VCaP (cell line): ENCODE data around the gene KRT84.

Source experiments
- H3K27ac ChIP-seq: fragments of 450-650 bp; 2 replicates; pipeline ENCODE4 v1.5.1; 2017
- TF ChIP-seq, protein P1 (sequence below): fragments of 450-650 bp; conservative IDR thresholded peaks from 2 replicates; pipeline ENCODE4 v1.5.1; 2017; ENCODE audit warnings: mild to moderate bottlenecking, moderate library complexity

The KRT84 gene

DNA sequence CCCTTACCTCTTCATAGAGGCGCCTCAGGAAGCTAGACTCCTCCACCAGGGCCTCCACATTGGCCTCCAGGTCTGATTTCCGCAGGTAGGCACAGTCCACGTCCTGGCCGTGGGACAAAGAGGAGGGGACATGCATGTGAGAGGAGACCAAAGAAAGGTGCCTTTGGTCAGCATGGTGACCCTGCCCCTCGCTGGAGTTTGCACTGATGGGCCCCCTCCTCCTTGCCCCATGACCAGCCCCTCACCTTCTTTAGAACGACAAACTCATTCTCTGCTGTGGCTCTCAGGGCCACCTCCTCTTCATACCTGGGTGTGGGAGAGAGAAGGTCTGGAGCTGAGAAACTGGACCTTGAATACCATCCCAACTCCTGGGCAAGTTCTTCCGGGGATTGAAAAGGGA, 21.4 kb downstream of the KRT84 start:
- TF ChIP-seq, protein P1, sequence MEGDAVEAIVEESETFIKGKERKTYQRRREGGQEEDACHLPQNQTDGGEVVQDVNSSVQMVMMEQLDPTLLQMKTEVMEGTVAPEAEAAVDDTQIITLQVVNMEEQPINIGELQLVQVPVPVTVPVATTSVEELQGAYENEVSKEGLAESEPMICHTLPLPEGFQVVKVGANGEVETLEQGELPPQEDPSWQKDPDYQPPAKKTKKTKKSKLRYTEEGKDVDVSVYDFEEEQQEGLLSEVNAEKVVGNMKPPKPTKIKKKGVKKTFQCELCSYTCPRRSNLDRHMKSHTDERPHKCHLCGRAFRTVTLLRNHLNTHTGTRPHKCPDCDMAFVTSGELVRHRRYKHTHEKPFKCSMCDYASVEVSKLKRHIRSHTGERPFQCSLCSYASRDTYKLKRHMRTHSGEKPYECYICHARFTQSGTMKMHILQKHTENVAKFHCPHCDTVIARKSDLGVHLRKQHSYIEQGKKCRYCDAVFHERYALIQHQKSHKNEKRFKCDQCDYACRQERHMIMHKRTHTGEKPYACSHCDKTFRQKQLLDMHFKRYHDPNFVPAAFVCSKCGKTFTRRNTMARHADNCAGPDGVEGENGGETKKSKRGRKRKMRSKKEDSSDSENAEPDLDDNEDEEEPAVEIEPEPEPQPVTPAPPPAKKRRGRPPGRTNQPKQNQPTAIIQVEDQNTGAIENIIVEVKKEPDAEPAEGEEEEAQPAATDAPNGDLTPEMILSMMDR = no peak
- H3K27ac ChIP-seq = no peak overlapping the region

DNA sequence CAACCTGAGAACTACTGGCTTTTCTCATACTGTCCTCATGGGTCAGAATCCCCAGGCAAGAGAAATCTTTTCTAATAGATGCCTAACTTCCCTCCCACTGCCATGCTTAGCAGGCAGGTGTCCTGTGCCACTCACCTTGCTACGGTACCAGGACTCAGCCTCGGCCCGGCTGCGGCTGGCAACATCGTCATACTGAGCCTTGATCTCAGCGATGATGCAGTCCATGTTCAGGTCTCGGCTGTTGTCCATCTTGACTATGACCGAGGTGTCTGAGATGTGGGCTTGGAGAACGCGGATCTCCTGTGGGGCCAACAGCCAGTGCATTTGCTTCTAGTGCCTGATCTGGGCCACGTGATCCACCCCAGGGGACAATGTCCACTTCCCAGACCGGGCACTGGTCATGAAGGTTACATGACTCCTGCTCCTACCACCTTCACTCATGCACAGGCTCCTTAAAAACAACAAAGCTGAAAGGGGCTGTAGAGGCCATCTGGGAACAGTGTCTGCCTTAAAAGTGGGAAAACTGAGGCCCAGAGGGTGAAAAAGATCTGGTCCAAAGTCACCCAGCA, 22.3 kb downstream of the KRT84 start:
- no peak overlapping the region for H3K27ac ChIP-seq
- TF ChIP-seq, protein P1 = no peak

DNA sequence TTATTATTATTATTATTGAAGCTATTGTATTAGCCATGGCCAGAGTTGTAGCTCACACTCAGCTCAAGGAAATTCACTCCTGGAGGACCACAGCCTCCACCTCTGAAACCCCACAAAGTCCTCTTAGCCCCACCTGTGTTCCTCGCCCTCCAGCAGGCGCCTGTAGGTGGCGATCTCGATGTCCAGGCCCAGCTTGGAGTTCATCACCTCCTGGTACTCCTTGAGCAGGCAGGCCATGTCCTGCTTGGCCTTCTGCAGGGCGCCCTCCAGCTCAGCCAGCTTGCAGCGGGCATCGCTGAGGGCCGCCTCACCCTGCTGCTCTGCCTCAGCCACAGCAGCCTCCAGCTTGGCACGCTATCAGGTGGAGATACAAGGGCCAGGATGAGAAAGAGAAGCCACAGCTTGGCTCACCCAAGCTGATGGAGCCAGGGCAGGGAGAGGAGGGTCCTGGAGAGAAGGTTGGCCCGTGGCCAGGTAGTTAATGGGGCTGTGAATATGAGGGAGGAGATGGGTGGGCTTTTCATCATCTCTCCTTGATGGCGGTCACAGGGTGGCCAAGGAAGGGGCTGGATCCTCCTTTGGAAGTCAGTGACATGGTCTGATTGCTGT, 23.2 kb downstream of the KRT84 start:
- TF ChIP-seq, protein P1 = peak; percentile 19; the same call in 1 of the 2 replicates
- no peak overlapping the region for H3K27ac ChIP-seq

DNA sequence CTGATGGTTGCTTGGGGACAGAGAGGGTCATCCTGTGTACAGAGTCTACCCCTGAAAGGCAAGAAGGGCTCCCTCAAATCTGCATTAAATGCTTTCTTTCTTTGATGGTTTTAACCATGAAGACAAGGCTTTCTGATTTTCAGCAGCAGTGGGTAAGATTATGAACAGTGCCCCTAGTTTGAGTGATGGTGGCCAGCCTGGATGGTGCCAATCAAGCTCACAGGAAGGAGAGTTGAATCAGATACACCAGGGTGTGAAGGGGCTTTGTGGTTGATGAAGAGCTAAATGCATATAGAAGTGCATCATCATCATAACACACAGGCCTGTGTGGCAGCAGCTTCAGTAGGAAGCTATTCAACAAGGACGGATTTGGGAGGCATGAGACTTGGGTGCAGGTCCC, 23.9 kb downstream of the KRT84 start:
- TF ChIP-seq, protein P1 = no peak

DNA sequence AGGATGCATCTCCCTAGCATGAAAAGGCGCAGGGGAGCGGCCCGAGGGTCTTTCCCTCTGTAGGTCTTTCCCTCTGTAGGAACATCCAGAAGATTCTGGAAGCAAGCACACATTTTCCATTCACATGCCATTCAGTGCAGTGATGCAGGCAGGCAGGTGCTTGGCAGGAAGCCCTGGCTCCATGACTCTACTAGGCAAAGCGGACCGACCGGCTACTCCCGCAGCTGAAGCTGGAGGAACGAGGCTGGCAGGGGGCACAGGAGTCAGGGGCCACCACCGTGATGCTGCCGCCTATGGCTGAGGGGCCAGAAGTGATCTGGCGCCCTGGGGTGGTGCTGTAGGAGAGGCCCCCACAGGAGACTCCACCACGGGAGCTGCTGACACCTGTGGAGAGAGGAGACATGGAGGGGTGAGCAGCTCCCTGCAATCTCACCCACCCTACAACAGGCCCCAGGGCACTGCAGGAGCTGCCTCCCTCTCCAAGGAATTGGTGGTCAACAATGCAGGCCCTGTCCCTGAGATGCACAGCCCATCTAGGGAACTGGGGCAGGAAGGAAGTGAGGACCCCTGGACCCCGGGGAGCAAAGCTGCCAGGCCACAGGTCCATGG, 24.7 kb downstream of the KRT84 start:
- H3K27ac ChIP-seq = no peak overlapping the region
- TF ChIP-seq, protein P1 = no peak

More for the DNA sequence above, 23.9 kb downstream of the KRT84 start:
- no peak overlapping the region for H3K27ac ChIP-seq

DNA sequence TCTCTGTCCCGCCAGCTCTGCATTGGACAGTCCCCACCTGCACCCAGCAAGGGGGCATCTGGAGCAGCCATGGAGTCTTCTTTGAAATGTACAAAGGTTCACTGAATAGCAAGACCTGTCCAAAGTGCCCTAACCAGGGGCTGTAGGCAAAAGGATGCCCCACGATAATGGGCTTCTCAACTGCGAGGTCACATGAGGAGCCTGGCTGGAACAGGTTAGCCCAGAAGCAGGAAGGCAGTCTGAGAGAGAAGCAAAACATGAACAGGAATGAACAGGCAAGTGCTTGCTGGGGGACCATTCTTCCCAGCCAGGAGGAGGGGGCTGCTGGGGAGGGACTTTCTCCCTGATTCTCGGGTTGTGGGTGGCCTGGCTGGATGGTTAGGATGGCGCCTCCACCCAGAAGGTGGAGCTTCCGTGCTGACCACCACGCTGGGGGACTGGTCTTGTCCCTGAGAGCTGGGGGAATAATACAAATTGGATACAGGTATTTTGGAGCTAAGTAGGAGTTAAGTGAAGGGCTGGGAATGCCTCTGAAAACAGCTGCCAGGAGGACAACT, 25.3 kb downstream of the KRT84 start:
- H3K27ac ChIP-seq = no peak overlapping the region
- TF ChIP-seq, protein P1 = no peak

DNA sequence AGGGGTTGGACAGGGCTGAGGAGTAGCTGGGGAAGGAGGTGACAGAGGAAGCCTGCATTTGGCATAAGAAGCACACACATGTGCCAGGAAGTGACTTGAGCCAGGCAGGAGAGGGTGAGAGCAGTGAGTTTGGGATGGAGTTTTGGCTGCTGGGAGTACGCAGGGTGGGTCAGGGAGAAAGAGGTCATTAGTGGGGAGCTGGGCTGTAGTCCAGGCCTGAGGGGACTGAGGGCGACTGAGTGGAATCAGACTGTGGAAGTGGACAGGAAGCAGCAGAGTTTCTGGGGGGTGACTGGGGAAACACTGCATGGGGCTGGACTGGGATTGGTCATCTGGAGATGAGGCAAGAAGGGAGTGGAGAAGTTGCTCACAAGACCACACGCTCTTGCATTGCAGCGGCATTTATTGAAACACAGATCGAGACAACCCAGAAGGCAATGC, 25.8 kb downstream of the KRT84 start:
- TF ChIP-seq, protein P1 = no peak
- no peak overlapping the region for H3K27ac ChIP-seq
